Measurements from ENCODE around the gene ADAMTS3. TPM values are rescaled to one million over a fixed set of nuclear protein-coding genes. Genes with fewer than 3 reads are reported as not detected.
A peak's percentile ranks its signal among the peaks of the same experiment; 100 is the strongest.
"Not testable (repeated sequence)": the region's sequence is repeated elsewhere in the genome, so short reads cannot be mapped to it uniquely, and the experiment has no call there.

ADAMTS3 gene
- total and polyA plus RNA-seq, 9 of the 15 experiments (the other 6 are each of a cell fraction or from before 2014, with no cell fraction given) = 4.0 to 18.0 (median 12.1) TPM

DNA sequence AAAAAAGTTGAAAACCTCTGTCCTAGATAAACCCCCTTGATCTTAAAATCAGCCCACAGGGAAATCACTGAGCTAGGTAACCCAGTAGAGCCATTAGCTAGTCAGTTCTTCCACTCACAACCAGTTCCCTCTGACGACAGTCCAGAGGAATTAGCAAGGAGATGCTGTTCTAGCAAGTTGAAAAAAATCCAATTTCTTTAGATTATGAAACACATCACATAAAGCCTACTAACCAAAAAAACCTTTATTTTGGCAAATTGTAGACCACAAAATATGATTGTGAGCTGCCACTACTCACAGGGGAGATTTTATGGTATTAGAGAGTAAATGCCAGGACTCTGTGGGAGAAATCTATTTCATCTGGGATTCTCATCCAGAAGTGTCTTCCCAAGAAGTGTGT is 22.6 kb downstream of the ADAMTS3 start (continued):
- TF ChIP-seq EWSR1 (IDR thresholded peaks at IDR 0.05; ENCODE audit: borderline replicate concordance, low read depth, partially characterized antibody) (no peak), ZBTB17 (CRISPR knock-in tag; IDR thresholded peaks at IDR 0.05) (no peak), EP400 (IDR thresholded peaks at IDR 0.05) (no peak)

DNA sequence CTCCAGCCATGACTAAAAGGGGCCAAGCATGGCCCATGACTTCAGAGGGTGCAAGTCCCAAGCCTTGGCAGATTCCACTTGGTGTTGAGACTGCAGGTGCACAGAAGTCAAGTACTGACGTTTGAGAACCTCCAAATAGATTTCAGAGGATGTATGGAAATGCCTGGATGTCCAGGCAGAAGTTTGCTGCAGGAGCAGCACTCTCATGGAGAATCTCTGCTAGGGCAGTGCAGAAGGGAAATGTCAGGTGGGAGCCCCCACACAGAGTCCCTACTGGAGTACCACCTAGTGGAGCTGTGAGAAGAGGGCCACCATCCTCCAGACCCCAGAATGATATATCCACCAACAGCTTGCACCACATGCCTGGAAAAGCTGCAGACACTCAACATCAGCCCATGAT is 28.3 kb downstream of the ADAMTS3 start:
- TF ChIP-seq CBX5 (IDR thresholded peaks at IDR 0.05; ENCODE audit: borderline replicate concordance, low read depth) (peak; percentile 80), CBX3 (IDR thresholded peaks at IDR 0.05; ENCODE audit: borderline replicate concordance in 1 of 2, low read length in 2 of 2) (peak in 1 of 2 experiments; percentile 87; a peak in 2 of 3 replicates), TRIM28 (IDR thresholded peaks at IDR 0.05) (peak; percentile 79)
- TF ChIP-seq, protein P1, sequence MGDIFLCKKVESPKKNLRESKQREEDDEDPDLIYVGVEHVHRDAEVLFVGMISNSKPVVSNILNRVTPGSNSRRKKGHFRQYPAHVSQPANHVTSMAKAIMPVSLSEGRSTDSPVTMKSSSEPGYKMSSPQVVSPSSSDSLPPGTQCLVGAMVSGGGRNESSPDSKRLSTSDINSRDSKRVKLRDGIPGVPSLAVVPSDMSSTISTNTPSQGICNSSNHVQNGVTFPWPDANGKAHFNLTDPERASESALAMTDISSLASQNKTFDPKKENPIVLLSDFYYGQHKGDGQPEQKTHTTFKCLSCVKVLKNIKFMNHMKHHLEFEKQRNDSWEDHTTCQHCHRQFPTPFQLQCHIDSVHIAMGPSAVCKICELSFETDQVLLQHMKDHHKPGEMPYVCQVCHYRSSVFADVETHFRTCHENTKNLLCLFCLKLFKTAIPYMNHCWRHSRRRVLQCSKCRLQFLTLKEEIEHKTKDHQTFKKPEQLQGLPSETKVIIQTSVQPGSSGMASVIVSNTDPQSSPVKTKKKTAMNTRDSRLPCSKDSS (IDR thresholded peaks at IDR 0.05; ENCODE audit: low read depth, partially characterized antibody) = peak; percentile 35
- ATAC-seq; intact Hi-C loops (cut with micrococcal nuclease); H3K27me3 ChIP-seq (ENCODE audit: control insufficient read depth in 2 of 2, insufficient read depth in 2 of 2, low read length in 2 of 2); in situ Hi-C loops (cut with MboI); H3K9me1 ChIP-seq (ENCODE audit: control insufficient read depth, insufficient read depth, low read length); H3K27ac ChIP-seq (ENCODE audit: extremely low read depth, low read depth, low read length); CTCF ChIA-PET (ENCODE audit: low intra/inter-chr PET ratio); FAIRE-seq; BruUV-seq (replicated peaks); H3K4me2 ChIP-seq (ENCODE audit: insufficient read depth, low read length); H3K9me3 ChIP-seq (replicated peaks; ENCODE audit: control insufficient read depth, insufficient read depth, low read depth, low read length); H3K4me1 ChIP-seq (replicated peaks in 1 of 2; ENCODE audit: control insufficient read depth in 2 of 2, insufficient read depth in 2 of 2, low read length in 2 of 2); H2AFZ ChIP-seq (ENCODE audit: low read depth, low read length); DNase-seq (ENCODE audit: extremely low read depth in 1 of 4, low spot score in 3 of 4); H3K4me3 ChIP-seq; POLR2A ChIA-PET; H3K9ac ChIP-seq (ENCODE audit: insufficient read depth in 1 of 2, low read depth in 2 of 2, low read length in 2 of 2); H4K20me1 ChIP-seq (replicated peaks; ENCODE audit: control insufficient read depth, insufficient read depth, low read length): not testable (repeated sequence)
- Histone ChIP-seq H3K36me3 (ENCODE audit: control insufficient read depth, insufficient read depth, low read length) (peaks cover 28% of the 10 kb centered on the region), H3K79me2 (ENCODE audit: control insufficient read depth, insufficient read depth, low read length) (peaks cover 14% of the 10 kb centered on the region)
- WGBS (ENCODE audit: insufficient coverage, low coverage, missing lambda C conversion rate) = 62% methylated on average over 1 of the region's 1 CpG

All from K562 (cell line).